NOMO-1 treated with dmso at 0.1 percent for 144 hours (cell line): ENCODE measurements around the gene ETV4.
"Not testable (repeated sequence)": the region's sequence is repeated elsewhere in the genome, so short reads cannot be mapped to it uniquely, and the experiment has no call there.

ENCODE experiments used
- DNase-seq: peaks from one replicate; lab custom pipeline; 2025; ENCODE audit not compliant: unreplicated experiment; lab: John Stamatoyannopoulos, UW

The ETV4 gene

GRCh38 chr17:43517615-43518386 is 28.3 kb downstream of the ETV4 start:
- no peak for DNase-seq

GRCh38 chr17:43517161-43517560 is 29.0 kb downstream of the ETV4 start:
- DNase-seq, result no peak

- no peak for DNase-seq
Observed at GRCh38 chr17:43515656-43516055, 30.5 kb downstream of the ETV4 start.

- DNase-seq, result not testable (repeated sequence)
Observed at GRCh38 chr17:43511199-43511598, 34.9 kb downstream of the ETV4 start.

- DNase-seq, result not testable (repeated sequence)
Observed at GRCh38 chr17:43509440-43509839, 36.7 kb downstream of the ETV4 start.

GRCh38 chr17:43490621-43491020 is 55.5 kb downstream of the ETV4 start:
- DNase-seq, result no peak

- DNase-seq, result peak; percentile 99
Observed at GRCh38 chr17:43483674-43484551, 62.2 kb downstream of the ETV4 start, which contains the start of gene DHX8. TSS of gene DHX8 (plus strand) at chr17:43483975. CDS start at chr17:43484038, 63 bp downstream.

- DNase-seq, result no peak
Observed at GRCh38 chr17:43482103-43483012, 63.8 kb downstream of the ETV4 start.

GRCh38 chr17:43479948-43480347 is 66.2 kb downstream of the ETV4 start:
- no peak for DNase-seq
